Right lobe of liver (tissue), 6 donors: Measurements from ENCODE around the gene MED12L. TPM values are rescaled to one million over a fixed set of nuclear protein-coding genes. Genes with fewer than 3 reads are reported as not detected.
A peak's percentile ranks its signal among the peaks of the same experiment; 100 is the strongest.
"Not testable (repeated sequence)": the region's sequence is repeated elsewhere in the genome, so short reads cannot be mapped to it uniquely, and the experiment has no call there.

Source experiments
- ATAC-seq, 4 donors: fragments of 200-7000 bp; cut with Tn5 transposase; one replicate each; pipeline ENCODE4 v1.9.1; 2020; ENCODE audit warnings: mild to moderate bottlenecking in 4 of 4, moderate library complexity in 4 of 4
- DNase-seq, 3 donors: peaks; one replicate each; pipeline ENCODE4 v3.0.0-alpha.2; 2020
- H3K27ac ChIP-seq, 3 donors: fragments of 200-600 bp; one replicate each; pipeline ENCODE4 v1.8.0; 2022
- H3K27me3 ChIP-seq, 2 donors: fragments of 200-600 bp; one replicate each; pipeline ENCODE4 v1.8.0; 2022
- H3K36me3 ChIP-seq, 4 donors: fragments of 200-600 bp; sonication (generic) in 1 of 4; one replicate each; pipeline versions ENCODE4 v1.5.1 to v1.8.0; 2017 to 2022; ENCODE audit warnings: control low read depth in 1 of 4
- H3K4me1 ChIP-seq, 4 donors: fragments of 200-600 bp; sonication (generic) in 1 of 4; one replicate each; pipeline versions ENCODE4 v1.5.1 to v1.8.0; 2017 to 2022; ENCODE audit warnings: control low read depth in 1 of 4
- H3K4me3 ChIP-seq, 3 donors: fragments of 200-600 bp; one replicate each; pipeline ENCODE4 v1.8.0; 2022
- H3K9me3 ChIP-seq, 4 donors: fragments of 200-600 bp; sonication (generic) in 1 of 4; one replicate each; pipeline versions ENCODE4 v1.5.1 to v1.8.0; 2017 to 2022; ENCODE audit warnings: control low read depth in 1 of 4
- CTCF ChIP-seq, 4 donors: fragments of 200-600 bp in 3 of 4; fragments of 450-650 bp in 1 of 4; IDR thresholded peaks; one replicate each; pipeline versions ENCODE4 v1.5.1 to v1.8.0; 2016 to 2022; ENCODE audit warnings: antibody characterized with exemption in 4 of 4, mild to moderate bottlenecking in 2 of 4
- POLR2A ChIP-seq: fragments of 450-650 bp; IDR thresholded peaks from one replicate; pipeline ENCODE4 v1.6.1; 2017; ENCODE audit warnings: antibody characterized with exemption, mild to moderate bottlenecking
- WGBS: methylation state at CpG from one replicate; pipeline ENCODE4 v1.1.6; 2018; ENCODE audit warnings: low coverage, low lambda C conversion rate; ENCODE audit not compliant: insufficient coverage; ENCODE audit errors: missing lambda C conversion rate; 5-methylcytosine and 5-hydroxymethylcytosine counted together
- intact Hi-C, 2 donors: fragments of 100-400 bp; cut with DNase I; formaldehyde crosslinking; loops; one replicate each; pipeline versions ENCODE4 v1.11.2 to v1.14.1; 2022
- total RNA-seq, 6 experiments: library from RNA; depleted of rRNA in 2 of 6; stranded (reverse); fragments of >200 nt in 2 of 6; fragmentation: NEBNext Ultra II Directional in 3 of 6; extraction: Animal tissue kit (Norgen Biotek cat#: 25700) in 3 of 6; gene quantifications; one replicate each; pipeline versions ENCODE4 v1.1.0 to v1.2.4, GENCODE V29; 2016 to 2023
- donor health status: DM: no; HTN: yes; CAD: no.
- donor health status: DM: no; HTN: no; CAD: no.
- donor health status: DM: no; HTN: no; CAD: no.
- donor health status: DM: no; HTN: yes; CAD: no.
- donor health status: DM: no; HTN: yes; CAD: no.

The MED12L gene
- total RNA-seq, 6 experiments from 2014 or later, result 0.04 to 0.64 (median 0.40) TPM

- Histone ChIP-seq H3K27ac (no peak overlapping the region), H3K27me3 (no peaks in the 10 kb centered on the region), H3K4me3 (no peak overlapping the region), H3K9me3 (no peaks in the 10 kb centered on the region), H3K36me3 (no peaks in the 10 kb centered on the region), H3K4me1 (peaks cover 0 to 7% (median 0%) of the 10 kb centered on the region in 4 donors)
- peak; percentile 86 to 89 (median 88) for DNase-seq
- 5% methylated on average over 7 of the region's 7 CpGs for WGBS
- TF ChIP-seq POLR2A, result no peak
- TF ChIP-seq CTCF (IDR thresholded peaks at IDR 0.05), result peak; percentile 86 to 88 (median 87)
- intact Hi-C loops, result loop anchor here in 1 of 2 donors (10.0 kb wide), 1 partner anchor 116 kb away; no protein-coding TSS in a partner anchor
- ATAC-seq, result peak; percentile 94 to 97 (median 94)
Observed at GRCh38 chr3:151168269-151169094, 83.0 kb downstream of the MED12L start.

GRCh38 chr3:151169262-151169947, 83.9 kb downstream of the MED12L start:
- Histone ChIP-seq H3K9me3 (no peaks in the 10 kb centered on the region), H3K27me3 (no peaks in the 10 kb centered on the region), H3K27ac (no peak overlapping the region), H3K36me3 (no peaks in the 10 kb centered on the region), H3K4me3 (no peak overlapping the region), H3K4me1 (peaks cover 0 to 7% (median 0%) of the 10 kb centered on the region in 4 donors)
- TF ChIP-seq CTCF (IDR thresholded peaks at IDR 0.05) (no peak), POLR2A (no peak)
- DNase-seq (no peak), ATAC-seq (peak in 2 of 4 donors; percentile 12 to 19)
- 65% methylated on average over 7 of the region's 9 CpGs for WGBS
- intact Hi-C loops, result loop anchor here in 1 of 2 donors (10.0 kb wide), 1 partner anchor 115 kb away; no protein-coding TSS in a partner anchor

DNA sequence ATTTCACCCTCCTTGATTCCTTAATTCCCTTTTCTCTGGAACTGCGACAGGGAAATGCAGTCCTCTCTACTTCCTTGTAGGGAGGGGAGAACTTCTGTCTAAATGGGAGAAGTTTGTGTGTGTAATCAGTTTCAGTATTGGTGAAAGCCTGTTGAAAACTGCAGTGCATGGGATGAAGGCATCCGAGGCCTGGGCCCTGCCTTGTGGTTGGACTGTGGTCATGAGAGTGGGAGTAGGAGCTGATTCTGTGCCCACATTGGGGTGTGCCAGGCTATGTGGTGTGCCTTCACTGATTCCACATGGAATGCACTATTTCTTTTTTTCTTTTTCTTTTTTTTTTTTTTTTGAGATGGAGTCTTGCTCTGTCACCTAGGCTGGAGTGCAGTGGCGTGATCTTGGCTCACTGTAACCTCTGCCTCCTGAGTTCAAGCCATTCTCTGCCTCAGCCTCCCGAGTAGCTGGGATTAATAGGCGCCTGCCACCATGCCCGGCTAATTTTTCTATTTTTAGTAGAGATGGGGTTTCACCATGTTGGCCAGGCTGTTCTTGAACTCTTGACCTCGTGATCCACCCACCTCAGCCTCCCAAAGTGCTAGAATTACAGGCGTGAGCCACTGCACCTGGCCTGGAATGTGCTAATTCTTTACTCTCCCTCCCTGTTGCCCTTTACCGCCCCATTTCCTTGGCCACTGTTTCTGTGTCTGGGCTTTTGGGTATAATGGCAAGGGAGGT, 84.7 kb downstream of the MED12L start:
- peak in 1 of 3 donors; percentile 43 for DNase-seq
- not testable (repeated sequence) for H3K36me3 ChIP-seq, H3K27ac ChIP-seq, H3K4me1 ChIP-seq, H3K9me3 ChIP-seq, H3K4me3 ChIP-seq, H3K27me3 ChIP-seq
- peak; percentile 40 to 66 (median 61) for ATAC-seq
- intact Hi-C loops, result loop anchor here (5.0 to 10.0 kb wide), 2 partner anchors 107 to 115 kb away; partner anchors contain the start of gene P2RY14 (in 1 of the 2)
- 54% methylated on average over 9 of the region's 9 CpGs for WGBS

DNA sequence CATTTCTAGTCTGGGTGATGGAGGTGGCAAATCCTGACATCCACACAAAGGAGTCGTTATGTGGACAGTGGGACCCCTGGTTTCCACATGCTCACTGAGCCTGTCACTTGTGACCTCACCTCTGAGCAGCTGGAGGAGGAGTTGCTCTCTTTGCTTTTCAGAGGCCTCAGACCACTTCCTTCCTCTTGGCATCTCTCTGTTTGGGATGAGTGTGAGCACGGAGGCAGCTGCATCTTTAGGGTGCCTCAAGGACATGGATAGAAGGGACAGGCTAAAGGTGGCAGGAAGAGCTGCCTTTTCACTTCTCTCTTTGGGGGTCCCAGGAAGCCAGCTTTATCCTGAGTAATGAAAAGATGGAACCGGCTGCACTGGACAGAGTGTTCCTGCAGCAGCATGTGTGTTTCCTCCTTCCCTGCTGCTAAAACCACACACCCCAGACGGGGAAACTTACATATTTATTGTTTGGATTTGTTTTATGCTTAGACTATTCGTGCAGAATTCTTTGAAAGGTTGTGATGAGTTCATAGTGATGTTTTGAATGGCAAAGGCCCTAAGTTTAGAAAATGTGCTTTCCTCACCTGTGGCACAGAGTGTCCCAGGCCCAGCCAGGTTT, 85.8 kb downstream of the MED12L start:
- Histone ChIP-seq H3K27ac (no peak overlapping the region), H3K27me3 (no peaks in the 10 kb centered on the region), H3K9me3 (no peaks in the 10 kb centered on the region), H3K4me3 (no peak overlapping the region), H3K4me1 (peaks cover 0 to 19% (median 0%) of the 10 kb centered on the region in 4 donors), H3K36me3 (no peaks in the 10 kb centered on the region)
- ATAC-seq (peak in 3 of 4 donors; percentile 13 to 46 (median 33)), DNase-seq (no peak)
- 46% methylated on average over 4 of the region's 5 CpGs for WGBS
- intact Hi-C loops, result loop anchor here in 1 of 2 donors (5.0 kb wide), 1 partner anchor 106 kb away; the partner anchor contains the start of gene P2RY14
- no peak for TF ChIP-seq CTCF (IDR thresholded peaks at IDR 0.05)
- TF ChIP-seq POLR2A, result no peak
